Suppressor macrophage treated with lipopolysaccharide for 4 hours (primary cell): ENCODE results near the gene VPS35.
"Not testable (repeated sequence)": the region's sequence is repeated elsewhere in the genome, so short reads cannot be mapped to it uniquely, and the experiment has no call there.

ENCODE experiments used
- DNase-seq: peaks from one replicate; pipeline ENCODE4 v3.0.0-alpha.2; 2020

VPS35 gene

DNA sequence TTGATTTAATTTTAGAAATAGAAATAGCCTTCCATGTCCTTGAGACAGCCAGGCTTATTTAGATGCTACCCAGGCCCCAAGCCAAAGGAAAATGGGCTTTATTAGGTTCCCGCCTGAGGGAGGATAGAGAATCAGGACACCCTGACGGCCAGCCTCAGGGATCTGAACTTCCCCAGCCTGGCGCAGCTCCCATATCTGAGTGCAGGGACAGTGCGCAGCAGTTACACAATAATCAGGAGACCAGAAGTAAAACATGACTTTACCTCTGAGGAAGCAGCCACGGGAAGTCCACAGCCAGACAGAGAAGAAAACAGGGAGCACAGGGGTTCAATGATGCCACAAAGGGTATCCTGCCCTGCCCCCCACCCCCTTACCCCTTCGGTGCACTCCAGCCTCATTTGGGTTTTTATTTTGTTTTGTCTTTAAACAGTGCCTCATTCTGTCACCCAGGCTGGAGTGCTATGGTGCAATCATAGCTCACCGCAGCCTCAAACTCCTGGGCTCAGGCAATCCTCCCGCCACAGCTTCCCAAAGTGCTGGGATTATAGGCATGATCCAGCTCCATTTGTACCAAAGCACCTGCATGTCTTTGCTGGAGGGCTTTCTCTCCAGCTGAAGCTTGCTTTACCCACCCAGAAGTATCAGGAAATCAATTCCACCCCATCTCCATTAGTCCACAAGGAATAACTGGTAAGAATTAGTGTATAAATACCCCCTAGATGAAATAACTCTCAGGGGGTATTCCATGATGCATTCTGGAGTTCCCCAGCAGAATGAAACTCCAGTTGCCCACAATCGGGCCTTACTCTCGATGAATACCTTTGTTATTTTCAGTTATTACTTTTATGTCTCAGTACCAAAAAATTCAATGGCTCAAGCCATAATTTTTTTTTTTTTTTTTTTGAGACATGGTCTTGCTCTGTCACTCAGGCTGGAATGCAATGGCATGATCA, 22.4 kb upstream of the VPS35 start:
- peak; percentile 59 for DNase-seq

DNA sequence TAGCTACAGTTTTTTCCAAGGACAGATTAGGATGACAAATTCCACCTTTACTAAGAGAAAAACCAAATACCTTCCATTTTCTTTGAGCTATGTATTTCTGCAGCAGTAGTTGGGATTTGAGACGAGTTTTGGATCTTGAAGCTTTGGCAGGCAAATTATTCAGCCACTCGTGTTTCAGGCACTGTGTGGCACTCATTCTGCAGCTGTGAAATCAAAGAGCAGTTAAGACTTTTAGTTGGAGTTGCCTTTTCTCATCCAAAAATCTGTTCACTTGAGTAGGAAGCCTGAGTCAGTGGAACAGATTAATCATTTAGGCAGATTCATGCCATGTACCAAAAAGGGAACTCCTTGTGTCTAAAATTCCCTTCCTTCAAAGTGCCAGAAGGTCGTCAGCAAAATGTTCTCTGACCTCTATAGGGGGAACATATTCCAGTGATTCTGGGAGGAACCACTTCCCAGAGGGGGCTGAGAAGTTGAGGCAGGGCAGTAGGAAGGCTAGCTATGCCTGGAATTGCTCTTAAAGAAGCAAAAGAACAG, 20.6 kb upstream of the VPS35 start:
- peak; percentile 76 for DNase-seq

DNA sequence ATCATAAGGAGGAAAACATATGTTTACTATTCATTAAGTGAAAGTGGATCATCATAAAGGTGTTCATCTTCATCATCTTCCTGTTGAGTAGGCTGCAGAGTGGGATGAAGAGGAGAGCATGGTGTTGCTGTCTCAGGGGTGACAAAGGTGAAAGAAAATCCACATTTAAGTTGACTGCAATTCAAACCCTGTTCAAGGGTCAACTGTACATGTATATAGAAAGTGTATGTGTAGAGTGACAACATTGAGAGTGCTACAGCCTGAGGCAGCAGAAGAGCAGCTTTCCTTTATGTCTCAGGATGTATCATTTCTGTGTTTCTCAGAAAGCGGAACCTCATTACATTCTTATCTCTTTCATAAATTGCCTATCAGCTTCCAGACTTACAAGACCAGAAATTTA, 17.7 kb upstream of the VPS35 start:
- DNase-seq, result no peak

DNA sequence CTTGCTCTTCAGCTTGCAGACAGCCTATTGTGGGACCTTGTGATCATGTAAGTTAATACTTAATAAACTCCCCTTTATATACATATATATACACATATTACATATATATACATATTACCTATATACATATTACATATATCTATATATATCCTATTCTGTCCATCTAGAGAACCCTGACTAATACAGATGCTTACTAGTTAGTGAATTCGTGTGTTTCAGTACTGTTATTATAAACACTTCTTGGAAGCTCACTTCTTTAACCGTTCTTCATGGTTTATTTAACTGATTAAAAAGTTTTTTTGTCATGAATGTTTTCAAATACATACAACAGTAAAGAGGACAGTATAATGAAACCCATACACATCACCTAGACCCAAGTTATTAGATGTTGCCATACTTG, 13.1 kb upstream of the VPS35 start:
- no peak for DNase-seq

DNA sequence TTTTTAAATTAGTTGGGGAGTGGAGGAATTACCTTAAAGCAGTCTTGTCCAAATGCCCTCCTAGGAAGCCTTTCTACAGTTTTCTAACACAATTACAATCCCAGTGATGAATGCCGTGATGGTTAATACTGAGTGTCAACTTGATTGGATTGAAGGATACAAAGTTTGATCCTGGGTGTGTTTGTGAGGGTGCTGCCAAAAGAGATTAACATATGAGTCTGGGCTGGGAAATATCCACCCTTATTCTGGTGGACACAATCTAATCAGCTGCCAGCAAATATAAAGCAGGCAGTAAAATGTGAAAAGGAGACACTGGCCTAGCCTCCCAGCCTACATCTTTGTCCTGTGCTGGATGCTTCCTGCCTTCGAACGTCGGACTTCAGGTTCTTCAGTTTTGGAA, 12.6 kb upstream of the VPS35 start:
- no peak for DNase-seq

DNA sequence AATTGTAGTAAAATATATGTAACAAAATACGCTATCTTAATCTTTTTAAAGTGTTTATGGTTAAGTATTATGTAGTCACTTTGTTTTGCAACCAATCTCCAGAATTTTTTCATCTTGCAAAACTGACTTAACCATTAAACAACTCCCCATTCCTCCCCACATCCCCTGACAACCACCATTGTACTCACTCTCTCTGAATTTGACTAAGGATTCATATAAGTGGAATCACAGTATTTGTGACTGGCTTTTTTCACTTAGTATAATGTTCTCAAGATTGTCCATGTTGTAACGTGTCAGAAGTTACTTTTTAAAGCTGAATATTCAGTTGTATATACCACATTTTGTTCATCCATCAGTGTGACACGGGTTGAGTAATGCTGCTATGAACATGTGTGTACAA, 11.1 kb upstream of the VPS35 start:
- DNase-seq, result no peak

DNA sequence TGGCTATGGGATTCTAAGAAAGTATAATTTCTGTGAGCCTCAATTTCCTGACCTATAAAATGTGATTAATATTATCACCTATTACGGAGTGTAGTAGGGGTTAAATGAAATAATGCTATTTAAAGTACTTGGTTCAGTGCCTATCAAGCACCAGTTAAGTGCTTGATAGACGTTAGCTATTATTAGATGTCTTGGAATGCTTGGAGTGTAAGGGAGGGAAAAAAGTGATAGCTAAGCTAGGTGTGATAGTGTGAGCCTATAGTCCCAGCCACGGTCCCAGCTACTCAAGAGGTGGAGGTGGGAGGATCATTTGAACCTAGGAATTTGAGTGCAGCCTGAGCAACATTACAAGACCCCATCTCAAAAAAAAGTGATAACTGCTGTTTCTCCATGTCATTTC, 8.0 kb upstream of the VPS35 start:
- no peak for DNase-seq

DNA sequence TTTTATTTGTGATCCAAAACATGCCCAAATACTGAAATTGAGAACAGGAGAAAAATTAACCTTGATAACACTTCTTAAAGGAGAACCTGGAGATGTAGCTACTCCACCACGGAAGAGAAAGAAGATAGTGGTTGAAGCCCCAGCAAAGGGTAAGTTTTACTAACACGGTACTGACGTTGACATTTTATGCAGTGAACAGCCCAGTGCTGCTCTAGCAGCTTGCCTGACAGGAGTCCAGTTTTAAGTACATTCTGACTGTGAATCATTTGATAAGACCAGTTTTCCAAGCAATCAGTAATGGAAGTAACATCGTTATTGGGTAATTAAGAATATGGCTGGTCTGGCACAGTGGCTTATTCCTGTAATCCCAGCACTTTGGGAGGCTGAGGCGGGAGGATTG, 7.0 kb upstream of the VPS35 start:
- DNase-seq, result no peak

DNA sequence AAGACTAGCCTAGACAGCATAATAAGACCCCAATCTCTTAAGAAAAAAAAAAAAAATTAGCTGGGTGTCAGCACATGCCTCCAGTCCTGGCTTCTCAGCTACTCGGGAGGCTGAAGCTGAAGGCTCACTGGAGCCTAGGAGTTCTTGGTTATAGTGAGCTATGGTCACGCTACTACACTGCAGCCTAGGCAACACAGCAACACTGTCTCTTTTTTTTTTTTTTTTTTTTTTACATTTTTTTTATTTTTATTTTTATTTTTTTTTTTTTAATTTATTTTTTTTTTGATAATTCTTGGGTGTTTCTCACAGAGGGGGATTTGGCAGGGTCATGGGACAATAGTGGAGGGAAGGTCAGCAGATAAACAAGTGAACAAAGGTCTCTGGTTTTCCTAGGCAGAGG, 4.6 kb upstream of the VPS35 start:
- DNase-seq, result no peak

DNA sequence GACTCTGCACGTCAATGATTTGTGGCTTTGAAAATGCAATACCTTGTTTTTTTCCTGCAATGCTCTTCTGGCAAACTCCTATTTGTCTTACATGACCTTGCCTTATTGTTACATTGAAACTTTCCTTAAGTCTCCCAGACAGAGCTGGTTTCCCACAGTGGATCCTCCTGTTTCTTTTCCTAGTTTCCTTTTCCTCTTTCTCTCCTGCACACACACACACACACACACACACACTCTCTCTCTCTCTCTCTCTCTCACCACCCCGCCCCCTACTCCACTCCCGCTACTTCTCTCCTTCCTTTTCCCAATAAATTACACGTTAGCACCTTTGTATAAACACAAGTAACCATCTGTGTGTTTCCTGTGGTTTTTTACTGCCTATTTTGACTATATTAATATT, 2.7 kb upstream of the VPS35 start:
- no peak for DNase-seq

DNA sequence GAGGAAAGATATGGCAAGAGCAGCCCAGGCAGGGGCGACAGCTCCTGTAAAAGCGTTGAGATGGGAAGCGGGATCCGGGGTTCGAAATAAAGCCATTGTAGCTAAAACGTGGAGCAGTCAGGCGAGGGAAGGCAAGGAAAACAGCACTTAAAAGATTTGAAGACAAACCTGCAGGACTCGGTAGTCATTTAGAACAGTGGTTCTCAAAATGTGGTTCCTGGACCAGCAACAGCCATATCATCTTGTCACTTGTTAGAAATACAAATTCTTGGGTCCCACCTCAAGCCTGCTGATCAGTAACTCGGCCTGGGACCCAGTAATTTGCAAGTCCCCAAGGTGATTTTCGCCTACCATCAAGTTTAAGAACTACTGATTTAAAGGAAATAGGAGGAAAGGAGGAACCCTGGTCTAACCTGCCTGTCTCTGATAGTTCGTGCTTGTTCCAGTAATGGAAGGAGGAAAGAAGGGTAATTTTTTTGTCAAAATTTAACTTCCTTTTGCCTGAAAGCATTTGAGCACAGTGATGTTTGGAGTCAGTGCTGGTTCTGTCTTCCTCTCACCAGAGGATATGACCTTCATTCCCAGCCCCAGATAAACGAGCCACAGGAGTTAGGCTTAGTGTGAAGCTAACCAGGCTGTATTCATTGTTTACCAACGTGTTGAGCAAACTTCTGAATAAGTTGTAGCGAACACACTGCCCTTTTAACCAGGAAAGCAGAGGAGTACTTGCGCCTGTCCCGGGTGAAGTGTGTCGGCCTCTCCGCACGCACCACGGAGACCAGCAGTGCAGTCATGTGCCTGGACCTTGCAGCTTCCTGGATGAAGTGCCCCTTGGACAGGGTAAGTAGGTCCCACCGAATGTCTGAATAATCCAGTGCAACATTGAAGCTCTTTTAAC, 1.6 kb upstream of the VPS35 start:
- DNase-seq, result peak; percentile 26

DNA sequence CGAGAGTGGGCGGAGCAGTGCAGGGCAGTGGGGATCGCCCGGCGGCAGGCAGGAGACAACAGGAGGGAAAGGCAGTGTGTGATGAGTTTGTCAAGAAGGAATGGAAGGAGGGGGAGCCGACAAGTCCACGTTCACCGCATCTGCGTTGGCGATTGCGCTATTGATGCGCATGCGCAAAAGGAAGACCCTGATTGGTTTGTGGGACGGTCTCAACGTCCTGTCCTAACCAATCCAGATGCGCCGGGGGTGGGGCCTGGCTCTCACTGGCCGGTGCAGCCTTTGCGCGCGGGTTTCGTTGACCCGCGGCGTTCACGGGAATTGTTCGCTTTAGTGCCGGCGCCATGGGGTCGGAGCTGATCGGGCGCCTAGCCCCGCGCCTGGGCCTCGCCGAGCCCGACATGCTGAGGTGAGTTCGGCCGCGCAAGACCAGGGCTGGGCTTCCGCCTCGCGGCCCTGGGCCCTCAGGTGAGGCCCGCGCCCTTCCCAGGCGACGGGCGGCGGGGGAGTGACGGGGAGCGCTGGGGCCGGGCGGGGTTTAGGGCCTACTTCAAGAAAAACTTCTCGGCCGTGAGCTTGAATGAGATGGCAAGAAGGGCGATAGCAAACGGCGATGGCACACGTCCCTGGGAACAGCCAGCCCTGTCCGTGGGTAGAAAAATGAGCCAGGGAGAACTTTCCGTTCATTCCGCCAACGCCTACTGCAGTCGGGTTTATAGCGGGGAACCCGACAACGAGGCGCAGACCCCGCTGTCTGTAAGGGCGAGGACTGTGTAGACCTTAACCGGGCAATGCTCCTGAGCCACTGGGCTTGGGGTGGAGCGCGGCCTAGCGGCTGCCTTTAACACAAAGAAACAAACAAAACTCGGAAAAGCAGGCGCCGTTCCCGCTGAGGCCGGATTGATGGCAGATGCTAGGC, 645 bp upstream of the VPS35 start, which contains the start of gene ORC6:
Gene ORC6 (plus strand): TSS at position 295 of the 916 bp plus-strand sequence. CDS start 47 bp downstream, at position 342.
- peak; percentile 98 for DNase-seq

DNA sequence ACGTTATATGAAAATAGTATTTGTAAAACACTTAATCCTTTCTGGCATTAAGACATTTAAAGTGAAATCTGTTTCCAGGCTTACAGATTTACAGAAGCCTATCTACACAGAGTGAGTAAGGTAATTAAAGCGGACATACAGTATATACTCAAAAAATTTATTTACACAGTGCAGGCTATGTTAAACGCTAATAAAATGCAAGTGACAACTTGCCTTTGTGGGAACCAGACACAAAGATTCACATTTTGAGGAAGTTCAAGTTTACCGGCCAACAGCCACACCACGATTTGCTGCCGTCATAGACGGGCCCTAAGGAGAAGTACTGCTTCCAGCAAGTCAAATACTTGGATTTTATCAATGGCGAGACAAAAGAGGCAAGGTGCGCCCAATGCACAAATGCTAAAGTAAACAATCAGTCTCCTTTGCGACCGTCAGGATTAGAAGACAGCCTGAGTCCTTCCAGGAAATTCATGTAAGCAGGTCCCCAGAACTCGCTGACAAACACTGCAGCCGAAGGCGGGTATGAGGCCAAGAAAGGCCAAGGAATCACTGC, 801 bp downstream of the VPS35 start:
- DNase-seq, result peak; percentile 85

DNA sequence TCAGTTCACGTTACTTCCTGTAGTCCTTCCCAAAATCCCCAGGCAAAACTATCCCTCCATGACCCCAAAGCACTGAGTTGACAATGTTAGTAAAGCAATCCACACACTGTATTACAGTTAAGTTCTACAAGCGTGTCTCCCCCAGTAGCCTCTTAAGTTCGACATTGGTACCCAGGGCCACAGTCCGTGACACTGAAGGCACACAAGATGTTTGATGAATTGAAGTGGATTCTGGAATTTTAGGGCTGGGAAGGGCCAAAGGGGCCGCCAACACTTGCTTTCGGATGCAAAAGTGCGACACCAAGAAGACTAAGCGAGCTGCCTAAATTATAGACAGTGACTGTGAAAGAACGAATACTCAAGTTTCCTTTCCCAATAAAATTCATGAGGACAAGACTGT, 1.5 kb downstream of the VPS35 start:
- DNase-seq, result no peak

DNA sequence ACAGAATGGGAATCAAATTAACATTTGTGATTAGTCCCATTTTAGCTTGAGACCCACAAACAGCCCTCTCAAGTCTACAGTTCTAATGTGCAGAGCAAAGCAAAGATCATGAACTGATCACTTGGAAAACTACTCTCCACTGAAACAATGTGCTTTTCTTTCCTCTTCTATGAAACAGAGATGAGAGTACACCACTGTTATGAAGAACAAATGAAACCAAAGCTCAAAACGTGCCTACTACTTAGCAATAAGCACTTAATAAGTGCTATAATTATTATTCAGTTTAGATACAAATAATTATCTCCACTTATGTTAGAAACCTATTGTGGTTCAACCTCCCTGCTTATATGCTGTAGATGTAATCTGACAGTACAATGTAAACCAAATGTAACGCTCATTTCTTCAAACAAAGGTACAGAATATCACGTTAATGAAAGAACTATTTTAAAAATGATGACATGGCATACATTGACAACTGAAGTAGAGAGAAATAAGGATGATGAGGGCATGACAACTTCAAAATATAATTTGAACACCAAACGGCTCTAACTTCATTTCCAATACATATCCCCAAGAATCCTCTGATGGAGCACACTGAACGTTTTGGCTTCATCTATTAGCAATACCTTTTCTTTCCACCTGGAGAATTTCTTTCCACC, 2.0 kb downstream of the VPS35 start:
- DNase-seq, result no peak

DNA sequence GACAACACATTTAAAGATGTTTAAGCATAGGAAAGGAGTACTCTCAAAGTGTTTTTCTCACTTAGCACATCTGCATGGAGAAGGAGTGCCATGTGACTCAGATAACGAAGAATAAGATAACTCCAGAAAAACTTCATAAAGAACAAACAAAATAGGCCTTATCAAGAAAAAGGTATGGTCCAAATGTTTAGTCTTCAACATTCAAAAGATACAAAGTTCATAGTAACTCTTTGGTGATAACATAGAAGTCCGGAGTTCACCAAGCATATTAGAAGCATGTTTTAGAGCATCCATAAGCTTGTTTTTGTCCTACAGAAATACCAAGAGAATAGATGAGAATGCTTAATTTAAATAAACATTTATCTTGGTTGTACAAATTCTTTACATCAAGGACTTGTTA, 7.1 kb downstream of the VPS35 start:
- not testable (repeated sequence) for DNase-seq

DNA sequence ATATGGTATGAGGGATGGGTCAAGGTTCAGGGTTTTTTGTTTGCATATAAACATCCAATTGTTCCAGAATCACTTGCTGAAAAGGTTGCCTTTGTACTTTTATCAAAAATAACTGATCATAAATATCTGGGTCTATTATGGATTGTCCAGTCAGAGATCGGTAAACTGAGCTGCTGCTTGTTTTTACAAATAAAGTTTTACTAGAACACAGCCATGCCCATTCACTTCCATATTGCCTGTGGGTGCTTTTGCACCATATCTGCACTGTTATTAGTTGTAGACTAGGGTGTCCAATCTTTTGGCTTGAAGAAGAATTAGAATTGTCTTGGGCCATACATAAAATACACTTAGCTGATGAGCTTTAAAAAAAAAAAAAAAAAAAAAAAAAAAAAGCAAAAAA, 11.0 kb downstream of the VPS35 start:
- DNase-seq, result not testable (repeated sequence)

DNA sequence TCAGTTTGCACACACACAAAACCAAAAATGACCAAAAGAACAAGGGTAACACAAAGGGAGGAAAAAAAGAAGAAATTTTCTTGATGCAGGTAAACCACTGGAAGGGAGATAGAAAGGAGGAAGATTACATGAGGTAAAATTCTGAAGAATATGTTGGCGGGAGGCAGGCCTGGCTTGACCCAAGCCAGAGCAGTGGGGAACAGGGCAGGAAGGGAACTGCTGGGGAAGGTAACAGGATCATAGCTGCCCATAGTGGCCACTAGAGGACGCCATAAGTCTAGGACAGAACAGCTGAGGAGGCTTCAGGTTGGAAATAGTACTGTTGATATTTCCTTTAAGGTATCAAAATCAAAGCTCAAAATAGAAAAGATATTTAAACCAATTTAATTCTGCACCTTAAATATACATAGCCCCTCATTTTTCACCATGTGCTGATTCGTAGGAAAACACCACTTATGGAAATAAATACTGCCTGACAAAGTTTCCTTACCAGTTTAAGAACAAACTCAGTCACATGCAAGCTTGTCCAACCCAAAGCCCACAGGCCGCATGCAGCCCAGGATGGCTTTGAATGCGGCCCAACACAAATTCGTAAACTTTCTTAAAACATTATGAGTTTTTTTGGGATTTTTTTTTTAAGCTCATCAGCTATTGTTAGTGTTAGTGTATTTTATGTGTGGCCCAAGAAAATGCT, 15.5 kb downstream of the VPS35 start:
- peak; percentile 78 for DNase-seq

DNA sequence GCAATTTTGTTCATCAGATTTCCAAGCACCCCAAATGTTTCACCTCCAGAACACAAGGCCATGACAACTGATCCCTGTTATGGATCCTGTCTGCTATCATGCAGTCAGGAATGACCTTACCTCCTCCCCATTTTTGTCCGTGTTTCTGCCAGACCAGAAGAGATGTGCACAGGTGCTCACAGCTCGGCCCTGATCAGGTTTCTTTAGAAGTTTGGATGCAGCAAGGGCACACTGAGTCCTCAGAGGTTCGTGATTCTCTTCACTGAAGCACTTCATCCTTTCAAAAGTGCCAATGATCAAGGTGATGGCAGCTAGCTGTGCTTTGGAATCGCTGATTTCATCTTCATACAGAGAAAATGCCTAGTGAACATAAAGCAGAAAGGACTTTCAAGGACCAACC, 26.9 kb downstream of the VPS35 start:
- no peak for DNase-seq

DNA sequence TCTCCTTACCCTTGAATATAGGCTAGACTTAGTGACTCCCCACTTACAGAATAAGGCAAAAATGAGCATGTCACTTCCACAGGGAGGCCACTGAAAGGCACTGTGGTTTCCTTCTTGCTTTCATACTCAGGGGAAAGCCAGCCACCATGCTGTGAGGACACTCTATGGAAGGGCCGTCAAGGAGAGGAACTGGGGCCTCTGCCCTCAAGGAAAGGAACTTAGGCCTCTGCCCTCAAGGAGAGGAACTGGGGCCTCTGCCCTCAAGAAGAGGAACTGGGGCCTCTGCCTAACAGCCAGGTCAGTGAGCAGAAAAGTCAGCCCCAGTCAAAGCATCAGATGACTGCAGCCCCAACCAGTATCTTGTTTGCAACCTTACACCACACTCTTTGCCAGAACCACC, 30.1 kb downstream of the VPS35 start:
- DNase-seq, result peak; percentile 90

DNA sequence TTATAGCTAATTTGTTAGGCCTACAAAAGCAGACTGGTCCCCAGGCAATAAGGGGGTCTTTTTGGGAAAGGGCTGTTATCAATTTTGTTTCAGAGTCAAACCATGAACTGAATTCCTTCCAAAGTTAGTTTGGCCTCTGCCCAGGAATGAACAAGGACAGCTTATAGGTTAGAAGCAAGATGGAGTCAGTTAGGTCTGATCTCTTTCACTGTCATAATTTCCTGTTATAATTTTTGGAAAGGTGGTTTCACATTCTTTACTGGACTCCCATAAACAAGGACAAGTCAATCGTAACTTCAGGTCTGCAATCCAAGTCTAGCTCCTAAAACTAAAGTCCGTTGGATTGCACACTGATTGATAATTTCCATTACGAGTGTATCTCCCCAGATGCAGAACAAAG, 37.7 kb downstream of the VPS35 start:
- DNase-seq, result no peak
